Measurements from ENCODE around the gene MAGI1. TPM values are rescaled to one million over a fixed set of nuclear protein-coding genes. Genes with fewer than 3 reads are reported as not detected.

The MAGI1 gene
- total and polyA plus RNA-seq, 12 donors, result 5.7 to 58.2 (median 37.7) TPM

DNA sequence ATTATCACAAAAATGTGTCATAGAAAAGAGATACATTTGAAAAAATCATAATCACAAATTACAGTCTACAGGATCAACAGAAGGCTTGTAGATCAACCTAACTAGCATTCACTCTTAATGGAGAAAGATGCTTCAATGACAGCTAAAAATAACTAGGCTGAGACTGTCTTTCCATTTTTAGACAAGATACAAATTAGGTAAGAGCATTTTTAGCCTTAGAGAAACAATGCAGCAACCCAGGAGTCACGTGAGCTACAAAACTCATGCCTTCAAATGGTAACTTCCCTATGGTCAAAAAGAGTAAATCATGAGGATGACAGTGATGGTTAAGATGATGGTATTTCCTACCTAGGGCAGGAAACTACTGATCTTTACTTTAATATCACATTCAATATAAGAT, 415.4 kb downstream of the MAGI1 start:
- H3K36me3 ChIP-seq, result no peaks in the 10 kb centered on the region
- peaks cover 0 to 58% (median 21%) of the 10 kb centered on the region in 9 donors for H3K4me1 ChIP-seq
- H3K9me3 ChIP-seq, result no peaks in the 10 kb centered on the region
- 29 to 48% methylated on average over 1 of the region's 1 CpG for whole genome bisulfite sequencing, 2 donors
- TF ChIP-seq, protein P1, sequence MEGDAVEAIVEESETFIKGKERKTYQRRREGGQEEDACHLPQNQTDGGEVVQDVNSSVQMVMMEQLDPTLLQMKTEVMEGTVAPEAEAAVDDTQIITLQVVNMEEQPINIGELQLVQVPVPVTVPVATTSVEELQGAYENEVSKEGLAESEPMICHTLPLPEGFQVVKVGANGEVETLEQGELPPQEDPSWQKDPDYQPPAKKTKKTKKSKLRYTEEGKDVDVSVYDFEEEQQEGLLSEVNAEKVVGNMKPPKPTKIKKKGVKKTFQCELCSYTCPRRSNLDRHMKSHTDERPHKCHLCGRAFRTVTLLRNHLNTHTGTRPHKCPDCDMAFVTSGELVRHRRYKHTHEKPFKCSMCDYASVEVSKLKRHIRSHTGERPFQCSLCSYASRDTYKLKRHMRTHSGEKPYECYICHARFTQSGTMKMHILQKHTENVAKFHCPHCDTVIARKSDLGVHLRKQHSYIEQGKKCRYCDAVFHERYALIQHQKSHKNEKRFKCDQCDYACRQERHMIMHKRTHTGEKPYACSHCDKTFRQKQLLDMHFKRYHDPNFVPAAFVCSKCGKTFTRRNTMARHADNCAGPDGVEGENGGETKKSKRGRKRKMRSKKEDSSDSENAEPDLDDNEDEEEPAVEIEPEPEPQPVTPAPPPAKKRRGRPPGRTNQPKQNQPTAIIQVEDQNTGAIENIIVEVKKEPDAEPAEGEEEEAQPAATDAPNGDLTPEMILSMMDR (IDR thresholded peaks at IDR 0.05), result no peak
- DNase-seq (no peak), ATAC-seq (peak in 6 of 8 donors; percentile 34 to 68 (median 56))
- H3K27ac ChIP-seq, result peak overlapping the region in 7 of 10 donors; percentile 3 to 72 (median 57)
- intact Hi-C loops (cut with DNase I), result no loop called here
- H3K27me3 ChIP-seq, result no peaks in the 10 kb centered on the region
- H3K4me3 ChIP-seq, result no peak overlapping the region

DNA sequence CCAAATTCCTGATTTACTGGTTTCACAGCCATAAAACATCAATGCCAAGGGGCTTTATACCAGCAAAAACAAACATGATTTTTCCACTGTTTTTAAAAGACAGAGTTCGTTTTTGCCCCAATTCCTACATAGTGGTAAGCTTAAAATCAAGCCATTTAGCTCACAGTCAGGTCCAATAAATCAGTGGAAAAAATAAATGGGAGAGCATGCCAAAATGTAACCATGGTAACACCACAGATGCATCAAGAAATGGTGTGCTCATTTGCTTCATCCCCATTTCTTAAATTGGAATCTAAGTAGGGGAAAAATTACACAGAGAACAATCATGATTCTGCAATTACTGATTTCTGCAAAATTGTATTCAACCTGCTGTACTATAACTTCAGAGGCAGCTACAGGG, 418.8 kb downstream of the MAGI1 start:
- no peaks in the 10 kb centered on the region for H3K9me3 ChIP-seq
- H3K4me1 ChIP-seq, result peaks cover 0 to 75% (median 27%) of the 10 kb centered on the region in 9 donors
- H3K4me3 ChIP-seq, result no peak overlapping the region
- TF ChIP-seq, protein P1 (IDR thresholded peaks at IDR 0.05), result no peak
- H3K36me3 ChIP-seq, result no peaks in the 10 kb centered on the region
- ATAC-seq (no peak), DNase-seq (no peak)
- intact Hi-C loops (cut with DNase I), result no loop called here
- no peaks in the 10 kb centered on the region for H3K27me3 ChIP-seq
- 77 to 80% methylated on average over 1 of the region's 1 CpG for WGBS, 2 donors
- peak overlapping the region in 4 of 10 donors; percentile 1 to 45 (median 7) for H3K27ac ChIP-seq

- Histone ChIP-seq H3K27me3 (no peaks in the 10 kb centered on the region), H3K27ac (peak overlapping the region in 5 of 10 donors; percentile 1 to 45 (median 4)), H3K9me3 (no peaks in the 10 kb centered on the region), H3K36me3 (no peaks in the 10 kb centered on the region), H3K4me3 (no peak overlapping the region), H3K4me1 (peaks cover 0 to 71% (median 23%) of the 10 kb centered on the region in 9 donors)
- peak in 1 of 8 donors; percentile 5 for ATAC-seq
- intact Hi-C loops (cut with DNase I), result no loop called here
- 34 to 42% methylated on average over 5 of the region's 5 CpGs for WGBS, 2 donors
- TF ChIP-seq, protein P1 (IDR thresholded peaks at IDR 0.05), result no peak
- DNase-seq, result no peak
Observed at GRCh38 chr3:65619451-65619881, 419.3 kb downstream of the MAGI1 start.

- WGBS, 2 donors, result 38 to 55% methylated on average over 1 of the region's 1 CpG
- H3K27ac ChIP-seq, result peak overlapping the region in 3 of 10 donors; percentile 3 to 45 (median 11)
Observed at GRCh38 chr3:65618599-65618998, 420.1 kb downstream of the MAGI1 start.

More at GRCh38 chr3:65618599-65618998, 420.1 kb downstream of the MAGI1 start:
- Histone ChIP-seq H3K4me3 (no peak overlapping the region), H3K27me3 (no peaks in the 10 kb centered on the region), H3K9me3 (no peaks in the 10 kb centered on the region), H3K36me3 (no peaks in the 10 kb centered on the region), H3K4me1 (peaks cover 0 to 67% (median 21%) of the 10 kb centered on the region in 9 donors)
- ATAC-seq (no peak), DNase-seq (no peak)
- TF ChIP-seq, protein P1 (IDR thresholded peaks at IDR 0.05), result no peak
- intact Hi-C loops (cut with DNase I), result no loop called here
